Left ventricle myocardium inferior (tissue), 1 donor: Measurements from ENCODE around the gene ANXA2. TPM values are rescaled to one million over a fixed set of nuclear protein-coding genes. Genes with fewer than 3 reads are reported as not detected.

Source experiments
- DNase-seq: peaks from one replicate; pipeline ENCODE4 v3.0.0-alpha.2; 2020
- H3K27ac ChIP-seq: fragments of 200-600 bp; replicated peaks from 2 replicates; pipeline ENCODE4 v1.8.0; 2021
- H3K27me3 ChIP-seq: fragments of 200-600 bp; 2 replicates; pipeline ENCODE4 v1.8.0; 2021; ENCODE audit warnings: low read depth
- H3K36me3 ChIP-seq: fragments of 200-600 bp; 2 replicates; pipeline ENCODE4 v1.8.0; 2021
- H3K4me1 ChIP-seq: fragments of 200-600 bp; 2 replicates; pipeline ENCODE4 v1.8.0; 2021
- H3K4me3 ChIP-seq: fragments of 200-600 bp; 2 replicates; pipeline ENCODE4 v1.8.0; 2021; ENCODE audit warnings: mild to moderate bottlenecking, moderate library complexity
- H3K9me3 ChIP-seq: fragments of 200-600 bp; replicated peaks from 2 replicates; pipeline ENCODE4 v1.8.0; 2021
- intact Hi-C: fragments of 100-400 bp; cut with micrococcal nuclease; formaldehyde crosslinking; loops from one replicate; pipeline ENCODE4 v1.11.0; 2022
- total RNA-seq: library from RNA; stranded (reverse); fragmentation: NEBNext Ultra II Directional; extraction: Animal tissue kit (Norgen Biotek cat#: 25700); gene quantifications from one replicate; pipeline ENCODE4 v1.2.1, GENCODE V29; 2021
- TF ChIP-seq, protein P1 (sequence below): fragments of 200-600 bp; IDR thresholded peaks from 2 replicates; pipeline ENCODE4 v1.8.0; 2021; ENCODE audit warnings: antibody characterized with exemption, mild to moderate bottlenecking, borderline replicate concordance
- donor health status: DM: no; HTN: yes; CAD: no; lungs with severe emphysema.

The ANXA2 gene
- total RNA-seq, 1 donor from 2014 or later, result 123 TPM

DNA sequence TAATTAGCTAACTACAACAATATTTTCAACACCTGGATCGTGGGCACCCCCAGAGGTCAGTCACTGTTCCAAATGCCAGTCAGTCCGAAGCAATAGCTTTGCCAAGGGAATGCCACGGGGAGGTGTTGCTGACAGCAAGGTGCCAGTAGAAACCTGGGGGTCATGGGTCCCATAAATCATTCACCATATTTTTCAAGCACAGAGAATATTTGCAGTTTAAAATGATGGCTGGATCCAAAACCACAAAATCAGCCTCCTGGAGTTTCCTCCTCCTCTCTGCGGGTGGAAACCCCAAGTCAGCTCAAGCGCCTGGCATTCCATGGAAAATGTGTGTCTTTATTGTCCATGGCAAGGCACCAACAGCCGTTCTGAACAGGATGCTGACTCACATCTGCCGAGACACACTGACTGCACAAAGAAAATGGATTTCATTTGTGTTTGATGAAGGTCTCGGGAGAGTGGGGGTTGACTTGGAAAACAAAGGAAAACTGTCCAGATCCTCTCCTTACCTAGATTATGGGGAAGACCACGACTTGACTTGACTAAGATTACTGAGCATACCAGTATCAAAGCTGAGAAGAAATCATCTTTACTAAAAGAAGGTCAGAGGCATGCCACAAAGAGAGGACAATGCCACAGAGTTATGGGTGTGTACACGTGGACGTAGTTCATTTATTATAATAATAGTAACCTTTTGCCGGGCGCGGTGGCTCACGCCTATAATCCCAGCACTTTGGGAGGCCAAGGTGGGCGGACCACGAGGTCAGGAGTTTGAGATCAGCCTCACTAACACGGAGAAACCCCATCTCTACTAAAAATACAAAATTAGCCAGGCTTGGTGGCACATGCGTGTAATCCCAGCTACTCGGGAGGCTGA is 26.4 kb downstream of the ANXA2 start:
- H3K4me1 ChIP-seq, result peaks cover 84% of the 10 kb centered on the region
- intact Hi-C loops, result no loop called here

DNA sequence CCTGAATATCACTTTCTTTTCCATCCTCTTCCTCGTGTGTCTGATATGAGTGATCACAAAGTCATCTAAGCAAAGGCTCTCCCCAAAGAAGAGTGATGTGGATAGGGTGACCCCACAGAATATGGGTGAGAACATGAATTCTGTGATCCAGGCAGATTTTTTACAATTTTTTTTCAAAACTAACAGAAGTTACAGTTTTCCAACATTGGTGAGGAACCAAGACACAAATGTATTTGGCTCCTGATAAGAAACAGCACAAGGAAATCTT is 27.0 kb downstream of the ANXA2 start:
- Histone ChIP-seq H3K4me1 (peaks cover 78% of the 10 kb centered on the region), H3K27me3 (no peaks in the 10 kb centered on the region), H3K4me3 (peak overlapping the region; percentile 13), H3K36me3 (peaks cover 13% of the 10 kb centered on the region), H3K9me3 (no peaks in the 10 kb centered on the region), H3K27ac (peak overlapping the region; percentile 86)
- TF ChIP-seq, protein P1, sequence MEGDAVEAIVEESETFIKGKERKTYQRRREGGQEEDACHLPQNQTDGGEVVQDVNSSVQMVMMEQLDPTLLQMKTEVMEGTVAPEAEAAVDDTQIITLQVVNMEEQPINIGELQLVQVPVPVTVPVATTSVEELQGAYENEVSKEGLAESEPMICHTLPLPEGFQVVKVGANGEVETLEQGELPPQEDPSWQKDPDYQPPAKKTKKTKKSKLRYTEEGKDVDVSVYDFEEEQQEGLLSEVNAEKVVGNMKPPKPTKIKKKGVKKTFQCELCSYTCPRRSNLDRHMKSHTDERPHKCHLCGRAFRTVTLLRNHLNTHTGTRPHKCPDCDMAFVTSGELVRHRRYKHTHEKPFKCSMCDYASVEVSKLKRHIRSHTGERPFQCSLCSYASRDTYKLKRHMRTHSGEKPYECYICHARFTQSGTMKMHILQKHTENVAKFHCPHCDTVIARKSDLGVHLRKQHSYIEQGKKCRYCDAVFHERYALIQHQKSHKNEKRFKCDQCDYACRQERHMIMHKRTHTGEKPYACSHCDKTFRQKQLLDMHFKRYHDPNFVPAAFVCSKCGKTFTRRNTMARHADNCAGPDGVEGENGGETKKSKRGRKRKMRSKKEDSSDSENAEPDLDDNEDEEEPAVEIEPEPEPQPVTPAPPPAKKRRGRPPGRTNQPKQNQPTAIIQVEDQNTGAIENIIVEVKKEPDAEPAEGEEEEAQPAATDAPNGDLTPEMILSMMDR, result no peak
- intact Hi-C loops, result no loop called here
- DNase-seq, result no peak

More for the DNA sequence above, 26.4 kb downstream of the ANXA2 start:
- DNase-seq, result peak; percentile 48
- H3K27me3 ChIP-seq, result no peaks in the 10 kb centered on the region
- TF ChIP-seq, protein P1, result no peak
- H3K36me3 ChIP-seq, result peaks cover 17% of the 10 kb centered on the region
- peak overlapping the region; percentile 13 for H3K4me3 ChIP-seq
- no peaks in the 10 kb centered on the region for H3K9me3 ChIP-seq
- H3K27ac ChIP-seq, result peak overlapping the region; percentile 86

DNA sequence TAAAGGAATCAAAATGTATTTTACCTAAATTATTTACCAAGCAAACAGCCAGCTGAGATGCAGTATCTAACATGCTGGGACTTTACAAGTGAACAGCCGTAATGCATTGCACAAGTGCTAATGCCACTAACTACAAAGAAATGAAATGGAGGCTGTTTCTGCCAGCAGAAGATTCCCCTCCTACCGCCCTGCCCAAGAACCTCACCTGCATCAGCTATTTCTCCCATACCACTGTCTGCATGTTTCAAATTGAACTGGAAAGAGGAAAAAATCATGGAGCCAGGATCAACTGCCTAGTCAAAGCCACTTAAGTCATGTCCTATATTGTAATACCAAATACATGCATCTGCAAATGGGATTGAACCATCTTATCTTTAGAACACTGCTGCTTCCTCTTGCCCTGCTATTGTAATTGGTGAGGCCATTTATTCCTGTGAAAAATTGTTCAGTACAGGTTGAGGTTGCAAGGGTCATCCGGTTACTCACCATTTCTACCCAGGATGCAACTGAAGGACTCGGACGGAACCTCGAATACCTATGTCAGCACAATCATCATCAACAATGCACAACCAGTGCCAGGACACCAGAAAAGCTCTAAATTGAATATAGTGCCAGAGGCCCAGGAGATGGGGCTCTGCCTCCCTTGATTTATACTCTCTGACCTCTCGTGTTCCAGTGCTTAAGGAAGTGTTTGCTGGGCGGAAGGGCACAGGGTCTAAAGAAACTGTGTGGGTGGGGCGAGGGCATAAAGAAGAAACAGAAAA is 27.5 kb downstream of the ANXA2 start:
- H3K9me3 ChIP-seq, result no peaks in the 10 kb centered on the region
- DNase-seq, result no peak
- H3K36me3 ChIP-seq, result peaks cover 13% of the 10 kb centered on the region
- H3K27me3 ChIP-seq, result no peaks in the 10 kb centered on the region
- peak overlapping the region; percentile 13 for H3K4me3 ChIP-seq
- TF ChIP-seq, protein P1, result no peak
- peaks cover 73% of the 10 kb centered on the region for H3K4me1 ChIP-seq
- H3K27ac ChIP-seq, result peak overlapping the region; percentile 86
- intact Hi-C loops, result no loop called here

DNA sequence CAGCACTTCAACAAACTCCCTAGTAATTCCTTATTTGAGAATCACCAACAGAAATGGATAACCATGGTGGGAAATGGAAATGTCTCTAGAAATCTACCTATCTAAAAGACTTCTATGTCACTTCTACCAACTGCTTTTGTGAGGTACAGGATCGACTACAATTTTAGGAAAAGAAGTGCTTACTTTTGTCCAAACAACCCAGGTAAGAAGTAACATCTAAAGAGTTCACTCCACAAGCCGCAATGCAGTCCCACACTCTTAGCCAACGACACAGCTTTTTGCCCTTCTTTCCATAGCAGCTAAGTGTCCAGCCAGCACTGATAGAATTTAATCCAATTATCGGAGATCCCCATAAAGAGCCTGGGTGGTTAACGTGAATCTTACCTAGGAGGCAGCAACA is 28.1 kb downstream of the ANXA2 start:
- intact Hi-C loops, result no loop called here
- Histone ChIP-seq H3K4me3 (no peak overlapping the region), H3K4me1 (peaks cover 72% of the 10 kb centered on the region), H3K36me3 (peaks cover 13% of the 10 kb centered on the region), H3K9me3 (no peaks in the 10 kb centered on the region), H3K27me3 (no peaks in the 10 kb centered on the region), H3K27ac (peak overlapping the region; percentile 86)
- no peak for DNase-seq
- TF ChIP-seq, protein P1, result no peak

DNA sequence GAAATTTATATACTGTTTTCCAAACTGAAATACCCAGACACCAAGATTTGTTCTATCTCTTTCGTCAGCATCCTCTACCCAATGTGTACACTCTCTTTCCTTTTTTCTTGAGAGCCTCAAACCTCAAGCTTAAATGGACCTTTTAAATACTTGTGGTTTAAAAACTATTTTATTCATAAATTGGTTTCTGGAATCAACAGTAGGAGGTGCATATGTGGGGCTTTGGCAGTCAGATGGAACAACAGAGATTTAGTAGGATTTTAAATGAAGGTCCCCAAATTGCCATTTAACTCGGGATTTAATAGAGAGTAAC is 33.2 kb downstream of the ANXA2 start:
- H3K27me3 ChIP-seq, result no peaks in the 10 kb centered on the region
- H3K27ac ChIP-seq, result peak overlapping the region; percentile 70
- H3K4me3 ChIP-seq, result no peak overlapping the region
- H3K9me3 ChIP-seq, result no peaks in the 10 kb centered on the region
- peaks cover 37% of the 10 kb centered on the region for H3K36me3 ChIP-seq
- TF ChIP-seq, protein P1, result no peak
- no peak for DNase-seq
- H3K4me1 ChIP-seq, result peaks cover 72% of the 10 kb centered on the region
- intact Hi-C loops, result no loop called here
